SK-N-SH (cell line): ENCODE data around the gene RRBP1.

ENCODE experiments used
- CTCF ChIP-seq: fragments of 200-600 bp; sonication (generic); IDR thresholded peaks from 2 replicates; pipeline ENCODE4 v1.6.1; 2017; ENCODE audit warnings: antibody characterized with exemption, mild to moderate bottlenecking, moderate library complexity
- ELF1 ChIP-seq: IDR thresholded peaks from 2 replicates; pipeline ENCODE4 v1.4.0; 2012
- IRF3 ChIP-seq: fragments of 150-350 bp; IDR thresholded peaks from 2 replicates; pipeline ENCODE4 v1.6.1; 2016; ENCODE audit warnings: mild to moderate bottlenecking, low read depth, low read length
- JUND ChIP-seq: IDR thresholded peaks from 2 replicates; pipeline ENCODE4 v1.4.0; 2012
- PBX3 ChIP-seq: IDR thresholded peaks from 2 replicates; pipeline ENCODE4; 2012
- RCOR1 ChIP-seq: fragments of 150-350 bp; IDR thresholded peaks from 2 replicates; pipeline ENCODE4 v1.6.1; 2017; ENCODE audit warnings: antibody characterized with exemption, low read length
- YY1 ChIP-seq: IDR thresholded peaks from 2 replicates; pipeline ENCODE4 v1.4.0; 2012; ENCODE audit warnings: low read depth, mild to moderate bottlenecking

GRCh38 chr20:17629678-17630089 is 52.4 kb downstream of the RRBP1 start:
- TF ChIP-seq CTCF (no peak), PBX3 (no peak), RCOR1 (no peak), IRF3 (no peak), ELF1 (no peak), YY1 (no peak), JUND (no peak)
